Activated T-helper 1 cell treated with Interleukin-2 at 50 U/mL for 16 hours (primary cell): ENCODE data around the gene ROM1.
"Not testable (repeated sequence)": the region's sequence is repeated elsewhere in the genome, so short reads cannot be mapped to it uniquely, and the experiment has no call there.

Experiments
- DNase-seq: peaks from one replicate; pipeline ENCODE4 v3.0.0-alpha.2; 2020; ENCODE audit warnings: low read depth

ROM1 gene

DNA sequence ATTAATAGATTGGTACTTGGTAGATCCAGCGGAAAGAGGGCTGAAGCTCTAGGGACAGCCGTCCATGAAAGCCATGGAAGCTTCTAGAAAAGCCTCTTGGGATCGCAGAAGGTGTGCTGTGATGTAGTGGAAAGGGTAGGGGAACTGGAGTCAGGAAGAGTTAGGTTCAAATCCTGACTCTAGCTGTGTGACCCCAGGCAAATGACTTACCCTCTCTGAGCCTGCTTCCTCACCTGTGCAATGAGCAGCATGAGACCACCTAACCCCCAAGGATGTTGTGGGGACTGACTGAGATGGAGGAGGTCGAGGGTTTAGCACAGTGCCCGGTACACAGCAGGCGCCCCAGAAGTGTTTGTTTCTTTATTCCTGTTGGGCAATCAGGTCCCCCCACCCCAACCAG, 2.7 kb upstream of the ROM1 start:
- DNase-seq = no peak

DNA sequence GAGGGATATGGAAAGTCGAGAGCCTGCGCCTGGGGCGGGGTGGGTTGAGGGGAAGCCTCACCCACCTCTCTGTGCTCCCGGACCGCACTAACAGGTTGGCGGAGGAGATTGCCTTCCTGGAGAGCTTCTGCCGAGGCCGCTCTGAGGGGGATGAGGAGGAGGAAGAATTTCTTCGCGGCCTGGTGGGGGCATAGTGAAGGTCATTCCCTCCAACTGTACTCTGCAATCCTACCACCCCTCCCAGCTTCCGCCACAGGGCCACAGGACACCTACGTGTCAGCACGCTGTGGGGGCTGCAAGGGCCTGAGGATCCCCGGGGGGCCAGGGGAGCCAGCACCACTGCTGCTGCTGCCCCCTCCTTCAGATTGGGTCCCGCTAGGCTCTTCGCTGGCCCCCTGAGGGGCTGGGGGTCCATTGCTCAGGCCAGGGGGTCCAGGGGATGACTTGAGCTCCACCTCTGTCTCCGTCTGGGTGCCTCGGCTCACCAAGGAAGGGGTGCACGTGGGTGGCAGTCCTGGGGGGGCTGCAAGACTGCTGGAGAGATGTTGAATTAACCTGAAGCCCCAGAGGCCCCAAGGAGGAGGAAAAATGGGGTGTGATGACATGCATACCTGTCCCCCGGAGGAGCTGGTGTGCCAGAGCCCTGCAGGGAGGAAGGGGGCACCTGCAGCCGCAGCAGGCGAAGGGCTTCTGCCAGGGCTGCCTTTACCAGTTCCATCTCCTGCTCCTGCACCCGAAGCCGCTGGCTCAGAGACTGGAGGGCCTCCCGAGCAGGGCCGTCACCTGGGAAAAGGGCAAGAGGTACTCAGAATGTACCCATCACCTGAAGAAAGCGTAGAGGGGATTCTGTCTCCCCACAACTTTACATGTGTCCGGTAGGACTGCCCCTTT, 2.0 kb upstream of the ROM1 start:
- no peak for DNase-seq

DNA sequence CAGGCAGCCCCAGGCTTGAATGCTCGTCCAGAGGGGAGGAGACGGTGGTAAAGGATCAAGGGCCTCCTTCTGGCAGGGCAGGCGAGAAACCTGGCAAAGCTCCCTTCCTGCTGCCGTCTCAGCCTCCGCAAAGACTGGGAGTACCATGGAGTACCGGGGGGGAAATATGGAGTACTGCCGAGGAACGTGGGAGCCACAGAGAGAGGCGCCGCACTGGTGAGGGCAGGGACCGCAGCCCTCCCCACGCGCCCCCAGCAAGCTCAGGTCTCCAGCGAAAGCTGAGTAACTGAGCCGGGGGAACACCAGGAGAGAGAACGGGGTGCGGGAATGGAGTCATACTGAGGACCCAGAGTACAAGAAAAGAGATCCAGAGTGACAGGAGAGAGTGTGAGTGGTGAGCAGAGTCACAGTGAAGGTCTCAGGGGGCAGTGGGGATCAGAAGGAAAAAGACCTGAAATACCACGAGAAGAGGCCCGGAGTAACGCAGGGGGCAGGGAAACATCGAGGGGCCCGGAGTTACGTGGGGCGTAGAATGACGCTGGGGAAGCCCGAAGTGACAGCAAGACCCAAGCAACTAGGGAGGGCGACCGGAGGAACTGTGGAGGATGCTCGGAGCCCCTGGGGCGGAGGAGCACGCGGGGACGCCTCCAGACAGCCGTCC, 1.2 kb upstream of the ROM1 start:
- DNase-seq = no peak

DNA sequence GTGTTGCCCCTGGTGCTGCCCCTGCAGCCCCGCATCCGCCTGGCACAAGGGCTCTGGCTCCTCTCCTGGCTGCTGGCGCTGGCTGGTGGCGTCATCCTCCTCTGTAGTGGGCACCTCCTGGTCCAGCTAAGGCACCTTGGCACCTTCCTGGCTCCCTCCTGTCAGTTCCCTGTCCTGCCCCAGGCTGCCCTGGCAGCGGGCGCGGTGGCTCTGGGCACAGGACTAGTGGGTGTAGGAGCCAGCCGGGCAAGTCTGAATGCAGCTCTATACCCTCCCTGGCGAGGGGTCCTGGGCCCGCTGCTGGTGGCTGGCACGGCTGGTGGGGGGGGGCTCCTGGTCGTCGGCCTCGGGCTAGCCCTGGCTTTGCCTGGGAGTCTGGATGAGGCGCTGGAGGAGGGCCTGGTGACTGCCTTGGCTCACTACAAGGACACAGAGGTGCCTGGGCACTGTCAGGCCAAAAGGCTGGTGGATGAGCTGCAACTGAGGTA, 278 bp downstream of the ROM1 start:
- no peak for DNase-seq

DNA sequence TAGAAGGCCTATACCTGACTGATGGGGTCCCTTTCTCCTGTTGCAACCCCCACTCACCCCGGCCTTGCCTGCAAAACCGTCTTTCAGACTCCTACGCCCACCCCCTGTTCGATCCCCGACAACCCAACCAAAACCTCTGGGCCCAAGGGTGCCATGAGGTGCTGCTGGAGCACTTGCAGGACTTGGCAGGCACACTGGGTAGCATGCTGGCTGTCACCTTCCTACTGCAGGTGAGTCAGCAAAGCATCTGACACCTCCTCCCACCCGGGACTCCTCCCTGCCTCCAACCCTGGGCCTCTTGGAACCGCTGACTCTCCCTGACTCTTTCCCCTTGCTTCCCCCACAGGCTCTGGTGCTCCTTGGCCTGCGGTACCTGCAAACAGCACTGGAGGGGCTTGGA, 1.2 kb downstream of the ROM1 start:
- no peak for DNase-seq

DNA sequence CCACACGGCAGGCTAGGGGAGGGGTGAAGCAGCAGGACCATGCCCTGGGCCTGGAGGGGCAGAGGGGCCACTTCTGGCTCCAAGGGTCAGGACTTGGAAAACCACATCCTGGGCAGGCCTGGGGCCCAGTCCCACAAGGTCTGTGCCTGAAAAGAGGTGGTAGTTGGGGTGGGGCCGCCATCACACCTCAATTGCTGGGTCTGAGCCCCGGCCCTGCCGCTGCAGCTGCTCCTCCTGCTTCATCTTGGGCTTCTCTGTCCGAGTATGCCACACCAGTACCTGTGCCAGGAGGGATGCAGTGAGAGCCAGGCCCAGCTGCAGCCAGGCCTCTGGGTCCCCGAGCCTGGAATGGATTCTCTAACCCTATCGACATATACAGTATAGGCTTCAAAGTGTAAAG, 2.5 kb downstream of the ROM1 start:
- DNase-seq = no peak

DNA sequence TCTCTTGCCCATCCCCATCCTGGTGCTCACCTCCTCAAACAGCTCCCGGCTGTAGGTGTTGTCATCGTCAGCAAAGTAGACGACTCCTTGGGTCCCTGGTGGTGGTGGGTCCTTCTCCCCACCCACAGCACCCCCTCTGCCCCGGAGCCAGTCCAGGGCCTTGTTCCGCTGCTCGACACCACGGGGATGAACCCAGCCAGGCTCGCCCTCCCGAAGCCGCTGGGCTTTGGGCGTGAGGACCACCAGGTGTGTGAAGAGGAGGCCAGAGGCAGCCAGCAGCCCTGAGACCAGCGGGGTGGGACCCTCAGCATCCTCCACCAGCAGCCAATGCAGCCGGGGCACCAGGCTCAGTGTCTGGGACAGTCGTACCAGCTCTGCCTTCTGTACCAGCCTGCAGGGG, 3.9 kb downstream of the ROM1 start:
- not testable (repeated sequence) for DNase-seq

DNA sequence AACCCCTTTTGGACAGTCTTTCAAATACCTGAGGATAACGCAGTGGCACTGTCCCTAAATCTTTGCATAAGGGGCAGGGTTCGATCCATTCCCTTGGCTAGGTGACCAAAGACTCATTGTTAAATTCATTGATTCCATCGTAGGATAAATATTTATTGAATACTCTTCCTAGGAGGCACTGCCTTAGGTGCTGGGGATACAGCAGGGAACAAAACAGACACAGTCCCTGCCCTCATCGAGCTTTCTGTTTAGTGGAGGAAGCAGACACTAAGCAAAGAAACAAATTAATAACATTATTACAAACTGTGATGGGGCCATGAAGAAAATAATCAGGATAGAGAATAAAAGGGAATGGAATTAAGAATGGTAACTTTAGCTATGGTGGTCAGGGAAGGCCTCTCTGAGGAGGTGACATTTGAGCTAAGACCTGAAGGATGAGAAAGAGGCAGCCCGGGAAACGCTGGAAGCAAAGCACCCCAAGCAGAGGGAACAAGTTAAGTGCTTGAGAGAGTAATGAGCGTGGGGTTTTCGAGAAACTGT, 8.0 kb downstream of the ROM1 start:
- DNase-seq = no peak

DNA sequence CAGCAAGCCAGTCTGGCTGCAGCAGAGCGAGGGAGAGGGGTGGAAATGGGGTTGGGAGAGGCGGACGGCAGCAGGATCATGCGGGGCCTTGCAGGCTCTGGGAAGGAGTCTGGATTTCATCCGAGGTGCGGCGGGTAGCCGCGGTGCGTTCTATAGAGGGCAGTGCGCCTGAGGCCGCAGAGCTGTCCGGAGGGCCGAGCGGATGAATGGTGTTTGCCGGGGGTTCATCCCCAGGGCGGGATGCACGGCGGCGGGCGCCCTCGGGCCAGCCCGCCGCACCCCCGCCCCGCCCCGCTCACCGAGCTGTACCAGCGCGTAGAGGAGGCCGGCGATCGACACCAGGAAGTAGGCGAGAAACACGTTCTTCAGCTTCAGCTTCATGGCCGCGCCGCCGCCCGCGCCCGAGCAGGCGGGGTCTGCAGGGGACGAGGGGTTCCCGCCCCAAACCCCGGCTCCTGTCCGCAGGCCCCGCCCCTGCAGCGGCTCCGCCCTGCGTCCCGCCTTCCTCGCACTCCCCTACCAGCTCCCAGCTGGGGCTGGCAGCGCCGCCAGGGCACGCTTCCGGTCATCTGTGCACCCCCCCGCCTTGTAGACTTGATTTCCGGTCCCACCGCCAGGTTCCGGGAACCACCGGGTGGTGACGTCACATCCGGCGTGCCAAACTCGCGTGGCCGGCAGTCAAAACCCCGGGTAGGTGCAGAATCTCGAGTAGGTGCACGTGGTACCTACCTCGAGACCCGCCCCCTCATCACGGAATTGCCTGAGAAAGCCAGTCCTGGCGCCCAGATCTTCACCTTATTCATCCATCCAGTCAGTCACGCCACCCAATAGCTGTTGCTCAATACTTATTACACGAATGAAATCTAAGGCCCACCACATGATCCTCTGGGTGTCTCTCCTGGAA, 8.8 kb downstream of the ROM1 start, which contains the start of gene B3GAT3:
B3GAT3 (minus strand) TSS at position 420 of the 904 bp plus-strand sequence; CDS start at position 381, 39 bp downstream.
- peak; percentile 94 for DNase-seq

DNA sequence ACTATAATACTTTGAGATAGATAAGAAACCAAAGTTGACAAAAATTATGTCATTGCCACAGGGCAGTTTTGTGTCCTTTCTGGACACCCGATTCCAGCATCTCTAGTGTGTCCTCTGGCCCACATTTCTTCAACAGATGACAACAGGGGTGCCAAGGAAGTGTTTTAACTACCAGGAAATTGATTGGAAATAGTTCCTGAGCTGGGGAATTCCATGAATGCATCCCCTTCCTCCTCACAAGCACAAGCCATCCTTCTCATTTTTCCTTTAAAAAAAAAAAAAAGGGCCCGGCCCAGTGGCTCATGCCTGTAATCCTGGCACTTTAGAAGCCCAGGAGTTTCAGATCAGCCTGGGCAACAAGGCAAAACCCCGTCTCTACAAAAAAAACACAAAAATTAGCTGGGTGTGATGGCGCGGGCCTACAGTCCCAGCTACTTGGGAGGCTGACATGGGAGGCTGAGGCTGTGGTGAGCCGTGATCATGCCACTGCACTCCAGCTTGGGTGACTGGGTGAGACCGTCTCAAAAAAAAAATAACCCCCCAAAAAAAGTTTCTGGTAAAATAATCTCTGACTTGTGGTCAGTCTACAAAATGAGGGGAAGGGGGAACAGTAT, 9.5 kb downstream of the ROM1 start:
- DNase-seq = no peak

DNA sequence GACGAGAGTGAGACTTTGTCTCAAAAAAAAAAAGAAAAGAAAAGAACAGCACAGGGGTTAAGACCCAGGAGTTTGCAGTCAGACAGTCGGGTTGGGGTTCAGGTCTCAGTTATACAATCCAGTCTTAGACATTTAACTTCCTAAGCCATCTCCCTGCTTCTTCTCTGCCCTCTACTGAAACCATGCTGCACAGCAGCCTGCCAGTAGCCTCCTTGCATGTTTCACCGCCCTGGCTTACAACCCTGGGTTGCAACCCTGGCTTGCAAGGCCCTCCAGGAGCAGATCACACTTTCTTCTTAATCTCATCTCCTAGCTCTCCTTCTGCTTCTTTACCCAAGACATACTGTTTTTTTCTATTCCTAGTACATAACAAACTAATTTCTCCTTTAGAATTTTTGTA, 14.7 kb downstream of the ROM1 start:
- no peak for DNase-seq

DNA sequence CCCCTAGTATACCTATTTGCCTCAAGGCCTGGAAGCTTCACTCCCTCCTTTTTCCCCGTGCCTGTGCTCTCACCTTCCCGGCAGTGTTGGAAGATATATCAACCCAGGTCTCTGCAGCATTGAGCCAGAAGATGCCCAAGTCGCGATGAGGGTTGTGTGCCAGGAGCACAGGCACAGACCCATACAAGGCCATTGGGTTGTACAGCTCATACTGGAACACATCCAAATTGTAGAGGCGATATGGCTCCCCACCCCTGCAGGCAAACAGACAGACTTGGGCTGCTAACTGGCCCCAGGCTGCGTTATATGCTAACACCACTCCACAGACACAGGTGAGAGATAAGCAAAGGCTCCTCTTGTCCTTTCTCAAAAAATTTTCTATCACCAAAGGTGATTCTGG, 19.4 kb downstream of the ROM1 start:
- no peak for DNase-seq

DNA sequence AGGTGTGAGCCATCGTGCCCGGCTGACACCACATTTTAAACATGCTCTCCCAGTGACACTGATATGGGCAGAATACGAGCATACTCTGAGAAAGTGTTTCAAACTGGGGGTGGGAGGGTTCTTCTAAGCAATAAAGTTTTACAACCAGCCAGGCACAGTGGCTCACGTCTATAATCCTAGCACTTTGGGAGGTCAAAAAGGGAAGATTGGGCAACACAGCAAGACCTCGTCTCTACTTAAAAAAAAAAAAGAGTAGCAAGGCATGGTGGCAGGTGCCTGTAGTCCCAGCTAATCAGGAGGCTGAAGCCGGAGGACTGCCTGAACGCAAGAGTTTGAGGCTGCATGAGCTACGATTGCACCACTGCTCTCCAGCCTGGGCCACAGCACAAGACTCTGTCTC, 31.2 kb downstream of the ROM1 start:
- no peak for DNase-seq

DNA sequence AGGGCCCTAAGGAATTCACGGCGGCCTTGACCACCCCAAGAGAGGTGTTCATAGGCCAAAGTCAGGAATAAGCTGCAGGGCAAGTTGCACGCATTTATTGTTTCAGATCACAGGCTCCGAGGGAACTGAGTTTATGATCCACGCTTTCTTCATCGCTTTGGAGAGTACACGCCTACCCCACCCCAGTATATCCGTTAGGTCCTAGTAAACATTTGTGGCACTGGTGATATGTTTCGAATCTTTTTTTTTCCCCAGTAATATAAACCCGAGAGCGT, 32.6 kb downstream of the ROM1 start:
- DNase-seq = no peak

DNA sequence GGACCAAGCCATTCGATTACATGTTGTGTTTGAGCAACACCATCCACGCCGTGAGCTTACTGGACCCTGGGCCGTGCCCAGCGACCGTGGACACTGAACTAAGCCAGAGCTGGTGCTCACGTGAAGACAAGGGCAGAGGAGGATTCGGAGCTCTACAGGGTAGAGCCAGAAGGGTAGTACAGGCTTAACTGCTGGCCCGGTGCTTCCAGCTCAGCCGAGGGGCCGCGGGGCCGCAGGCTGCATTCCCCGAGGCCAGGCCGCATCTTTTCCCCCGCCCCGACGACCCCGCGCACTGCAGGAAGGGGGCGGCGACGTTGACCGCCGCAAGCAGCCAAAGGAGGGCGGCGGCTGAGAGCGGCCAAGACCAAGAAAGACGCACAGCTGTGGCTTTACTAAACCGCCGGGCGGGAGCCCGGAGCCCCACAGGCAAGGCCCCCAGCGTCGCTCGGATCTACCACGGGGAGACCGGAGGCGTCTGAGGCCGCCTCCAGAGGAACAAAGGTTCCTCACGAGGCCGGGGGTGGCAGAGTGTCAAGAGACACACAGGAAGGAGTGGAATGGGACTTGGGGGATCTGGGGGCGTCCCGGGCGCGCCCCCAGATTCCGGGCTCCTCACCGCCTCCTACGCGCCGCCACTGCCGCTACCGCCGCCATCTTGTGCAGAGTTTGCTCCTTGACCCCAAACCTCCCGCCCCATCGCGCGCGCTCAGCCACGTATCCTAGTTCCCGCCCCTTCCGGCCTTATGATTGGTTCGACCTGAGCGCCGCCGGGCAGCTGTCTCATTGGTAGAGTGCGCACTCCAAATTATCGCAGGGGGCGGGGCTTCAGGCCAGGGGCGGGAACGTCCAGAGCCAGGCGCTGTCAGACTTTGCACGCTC, 33.1 kb downstream of the ROM1 start, which contains the start of gene GANAB:
GANAB (minus strand) TSS at position 668 of the 879 bp plus-strand sequence; CDS start at position 654, 14 bp downstream.
- DNase-seq = peak; percentile 97

DNA sequence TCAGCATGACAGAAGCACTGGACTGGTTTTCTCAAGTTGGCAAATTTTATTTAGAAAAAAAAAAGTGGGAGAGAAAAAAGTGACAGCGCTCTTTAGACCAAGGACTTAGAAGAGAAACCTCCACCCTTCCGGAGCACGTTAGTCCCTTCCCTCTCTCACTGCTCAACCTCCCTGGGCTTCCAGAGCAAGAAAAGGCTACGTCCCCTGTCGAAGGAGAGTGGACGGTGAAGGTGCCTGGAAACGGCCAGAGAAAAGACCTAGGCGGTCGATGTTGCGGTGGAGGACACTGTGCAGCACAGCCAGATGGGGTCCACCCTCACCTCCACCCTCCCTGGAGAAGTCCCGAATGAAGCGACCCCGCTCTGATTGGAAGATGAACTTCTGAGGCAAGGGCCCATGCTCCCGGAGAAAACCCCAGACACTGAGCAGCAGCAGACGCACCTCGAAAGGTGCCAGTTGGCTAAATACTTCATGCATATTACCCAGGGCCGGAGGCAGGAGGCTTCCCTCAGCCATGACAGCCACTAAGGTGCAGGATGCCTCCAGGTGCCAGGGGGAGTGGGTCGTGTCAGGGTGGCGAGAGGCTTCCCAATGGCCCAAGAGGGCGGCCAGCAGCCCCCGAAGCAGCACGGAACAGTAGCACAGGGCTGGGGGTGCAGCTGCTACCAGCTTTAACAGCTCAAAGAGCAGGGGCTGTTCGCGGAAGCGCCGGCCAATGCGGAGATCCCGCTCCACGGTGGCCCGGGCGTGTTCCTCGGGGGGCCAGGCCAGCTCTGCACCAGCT, 34.0 kb downstream of the ROM1 start:
- DNase-seq = no peak

DNA sequence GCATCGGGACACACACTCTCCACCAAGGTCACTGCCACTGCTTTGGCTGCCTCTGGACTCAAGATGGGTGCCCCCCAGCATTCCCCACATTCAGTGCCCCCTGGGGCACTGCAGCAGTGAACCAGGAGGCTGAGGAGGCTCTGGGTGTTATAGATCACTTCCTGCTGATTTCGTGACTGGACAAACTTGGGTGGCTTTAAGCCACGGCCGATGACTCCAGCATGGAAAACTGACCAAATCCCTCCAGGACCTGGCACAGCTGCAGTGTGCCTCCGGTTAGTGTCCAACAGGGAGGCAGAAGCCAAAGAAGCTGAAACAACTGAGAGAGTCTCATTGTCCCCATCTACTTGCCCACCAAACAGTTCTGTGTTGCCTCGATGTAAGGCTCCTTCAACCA, 34.5 kb downstream of the ROM1 start:
- DNase-seq = no peak

DNA sequence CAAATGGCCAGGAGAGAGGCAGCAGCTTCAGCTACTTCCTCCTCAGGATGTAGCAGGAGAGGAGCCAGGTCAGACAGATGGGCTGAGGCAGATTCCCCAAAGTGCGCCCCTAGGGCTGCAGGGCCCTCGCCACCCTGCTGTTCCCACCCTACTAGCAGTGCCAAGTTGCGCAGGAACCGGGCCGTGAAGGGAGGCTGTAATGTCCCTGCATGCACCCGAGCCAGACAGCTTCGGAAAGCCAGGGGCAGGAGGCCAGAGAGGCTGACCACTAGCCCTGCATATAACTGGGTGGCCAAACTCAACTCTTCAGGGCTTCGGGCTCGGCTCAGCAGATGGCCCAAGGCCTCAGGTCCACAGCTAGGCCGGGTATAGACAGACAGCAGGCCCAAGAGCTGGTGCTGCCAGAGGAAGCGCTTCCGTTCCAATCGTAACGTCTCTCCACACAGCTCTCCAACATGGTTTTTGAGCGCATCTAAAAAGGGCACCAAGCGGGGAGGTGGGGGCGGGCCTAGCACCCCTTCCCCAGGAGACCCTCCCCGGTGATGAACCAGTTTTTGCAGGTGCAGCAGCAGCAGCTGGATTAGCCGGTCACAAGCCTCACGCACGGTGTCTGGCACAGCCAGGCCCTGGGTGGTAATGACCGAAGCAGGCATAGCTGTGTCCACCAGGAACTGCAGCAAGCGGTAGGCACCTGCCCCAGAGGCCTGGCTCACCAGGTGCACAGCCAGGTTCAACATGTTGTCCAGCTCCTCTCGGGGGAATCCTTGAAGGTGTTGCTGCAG, 35.3 kb downstream of the ROM1 start:
- no peak for DNase-seq

DNA sequence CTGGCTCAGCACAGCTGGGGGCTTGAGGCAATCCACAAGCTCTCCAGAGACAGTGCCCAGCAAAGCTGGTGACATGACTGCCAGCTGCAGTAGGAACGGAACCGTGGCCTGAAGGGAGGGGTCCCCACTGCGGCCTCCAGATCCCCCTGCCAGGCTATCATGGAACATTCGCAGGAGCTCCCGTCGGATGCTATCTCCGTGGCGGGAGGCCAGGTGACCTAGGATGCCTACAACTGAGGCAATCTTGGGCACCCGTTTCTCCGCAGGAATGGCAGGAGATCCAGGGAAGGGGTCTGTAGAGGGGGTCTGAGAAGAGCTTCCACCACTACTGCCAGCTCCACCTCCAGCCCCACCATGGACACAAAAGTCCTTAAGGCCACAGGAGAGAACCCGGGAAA, 35.9 kb downstream of the ROM1 start:
- DNase-seq = no peak
